ENCODE measurements around the gene DMD. TPM values are rescaled to one million over a fixed set of nuclear protein-coding genes. Genes with fewer than 3 reads are reported as not detected.

DMD gene
- total RNA-seq, 1 experiment from 2014 or later = 2.2 TPM

DNA sequence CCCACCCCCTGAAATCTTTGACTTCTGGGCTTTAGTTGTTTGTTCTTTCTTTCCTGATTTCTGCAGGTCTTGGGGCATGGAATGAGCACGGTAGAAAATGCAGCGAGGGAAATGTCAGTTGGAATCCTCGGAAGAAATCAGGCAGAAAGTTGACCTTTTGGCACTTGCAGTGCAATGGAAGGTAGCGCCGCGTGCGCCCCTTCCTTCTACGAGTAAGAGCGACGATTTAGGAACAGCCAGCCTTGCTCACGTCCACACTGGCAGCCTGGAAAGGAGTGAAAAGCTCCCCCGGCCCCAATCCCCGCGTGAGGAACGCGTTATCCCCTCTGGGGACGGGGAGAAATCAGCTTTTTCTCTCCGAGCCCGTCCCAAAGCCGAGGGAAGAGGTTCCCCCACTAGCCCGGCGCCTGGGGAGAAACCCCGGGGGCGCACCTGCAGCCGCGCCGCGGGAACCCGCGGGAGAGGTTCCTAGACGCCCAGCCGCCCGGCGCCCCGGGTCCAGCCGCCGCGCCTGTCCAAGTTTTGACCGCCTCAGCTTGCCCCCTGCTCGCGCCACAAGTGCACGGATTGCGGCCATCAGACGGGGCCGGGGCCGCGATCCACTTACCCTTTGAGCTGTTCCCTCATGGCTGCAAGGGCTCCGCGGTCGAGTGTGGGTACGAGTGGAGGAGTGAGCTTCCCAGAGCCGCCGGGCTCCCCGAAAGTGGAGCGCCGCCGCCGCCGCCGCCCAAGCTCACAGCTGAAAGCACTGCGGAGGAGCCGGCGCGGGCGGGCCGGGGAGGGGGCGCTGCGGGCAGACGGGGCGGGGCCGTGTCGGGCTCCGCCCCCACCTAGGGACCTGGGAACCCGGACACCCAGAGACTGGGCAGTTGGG is 1944.9 kb downstream of the DMD start:
- in situ Hi-C loops (cut with HindIII; ENCODE audit: low pct_unique_long_range_greater_than_20kb, low sequenced_read_pairs) = no loop called here
- Histone ChIP-seq H3K36me3 (ENCODE audit: control insufficient read depth, insufficient read depth, low read length) (no peaks in the 10 kb centered on the region), H3K27me3 (ENCODE audit: control insufficient read depth, insufficient read depth, low read length) (no peaks in the 10 kb centered on the region), H3K9me3 (ENCODE audit: control insufficient read depth, insufficient read depth, low read depth, low read length) (no peaks in the 10 kb centered on the region), H3K27ac (ENCODE audit: low read length) (no peak overlapping the region), H3K4me3 (ENCODE audit: low read depth in 2 of 2, low read length in 2 of 2) (peak overlapping the region; percentile 39 to 58), H3K4me1 (ENCODE audit: control insufficient read depth, insufficient read depth, low read length) (no peaks in the 10 kb centered on the region)
- TF ChIP-seq SIN3A (IDR thresholded peaks at IDR 0.05; ENCODE audit: borderline replicate concordance, insufficient read depth, low read depth, low read length) (no peak), POLR2AphosphoS5 (IDR thresholded peaks at IDR 0.05; ENCODE audit: low read depth, low read length) (no peak)
- no TSS peak for BruUV-seq (replicated peaks)
- DNase-seq (ENCODE audit: low read depth, low spot score) = no peak
- ATAC-seq = peak; percentile 77; the same call in 1 of the 2 replicates
- ChIA-PET POLR2A (interaction anchor here (0.7 kb wide), 1 partner anchor 1007 kb away, joined by 3 read pairs; no protein-coding TSS in a partner anchor), CTCF (no interaction called here)
- intact Hi-C loops (cut with micrococcal nuclease; ENCODE audit: unreplicated experiment) = no loop called here

DNA sequence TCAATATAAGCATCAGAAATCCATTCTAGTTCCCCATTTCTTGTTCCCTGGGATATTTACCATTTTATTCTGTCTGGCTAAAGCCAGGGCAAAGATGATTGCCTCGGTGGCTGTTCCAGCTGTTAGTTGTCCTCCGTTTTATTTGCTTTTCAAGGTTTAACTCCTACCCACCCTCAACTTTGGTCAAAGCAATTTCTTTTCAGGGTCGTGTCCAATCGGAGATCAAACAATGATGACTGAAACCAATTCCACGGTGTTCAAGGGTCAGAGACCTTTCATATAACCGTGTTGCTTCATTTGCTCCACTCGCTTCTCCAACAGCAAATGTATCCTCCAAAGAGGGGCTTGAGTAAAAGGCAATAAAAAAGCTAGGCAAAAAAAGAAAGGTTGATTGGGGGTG is 1946.0 kb downstream of the DMD start:
- DNase-seq (ENCODE audit: low read depth, low spot score) (no peak), ATAC-seq (no peak)
- no TSS peak for BruUV-seq (replicated peaks)
- ChIA-PET CTCF (no interaction called here), POLR2A (interaction anchor here (0.7 kb wide), 1 partner anchor 1008 kb away, joined by 3 read pairs; no protein-coding TSS in a partner anchor)
- H3K27ac ChIP-seq (ENCODE audit: low read length) = no peak overlapping the region
- no peaks in the 10 kb centered on the region for H3K36me3 ChIP-seq (ENCODE audit: control insufficient read depth, insufficient read depth, low read length)
- intact Hi-C loops (cut with micrococcal nuclease; ENCODE audit: unreplicated experiment) = no loop called here
- in situ Hi-C loops (cut with HindIII; ENCODE audit: low pct_unique_long_range_greater_than_20kb, low sequenced_read_pairs) = no loop called here
- H3K27me3 ChIP-seq (ENCODE audit: control insufficient read depth, insufficient read depth, low read length) = no peaks in the 10 kb centered on the region
- TF ChIP-seq TCF7L2 (IDR thresholded peaks at IDR 0.05; ENCODE audit: low read depth, low read length) (no peak), POLR2AphosphoS5 (IDR thresholded peaks at IDR 0.05; ENCODE audit: low read depth, low read length) (no peak), SIN3A (IDR thresholded peaks at IDR 0.05; ENCODE audit: borderline replicate concordance, insufficient read depth, low read depth, low read length) (no peak)
- TF ChIP-seq, protein P1, sequence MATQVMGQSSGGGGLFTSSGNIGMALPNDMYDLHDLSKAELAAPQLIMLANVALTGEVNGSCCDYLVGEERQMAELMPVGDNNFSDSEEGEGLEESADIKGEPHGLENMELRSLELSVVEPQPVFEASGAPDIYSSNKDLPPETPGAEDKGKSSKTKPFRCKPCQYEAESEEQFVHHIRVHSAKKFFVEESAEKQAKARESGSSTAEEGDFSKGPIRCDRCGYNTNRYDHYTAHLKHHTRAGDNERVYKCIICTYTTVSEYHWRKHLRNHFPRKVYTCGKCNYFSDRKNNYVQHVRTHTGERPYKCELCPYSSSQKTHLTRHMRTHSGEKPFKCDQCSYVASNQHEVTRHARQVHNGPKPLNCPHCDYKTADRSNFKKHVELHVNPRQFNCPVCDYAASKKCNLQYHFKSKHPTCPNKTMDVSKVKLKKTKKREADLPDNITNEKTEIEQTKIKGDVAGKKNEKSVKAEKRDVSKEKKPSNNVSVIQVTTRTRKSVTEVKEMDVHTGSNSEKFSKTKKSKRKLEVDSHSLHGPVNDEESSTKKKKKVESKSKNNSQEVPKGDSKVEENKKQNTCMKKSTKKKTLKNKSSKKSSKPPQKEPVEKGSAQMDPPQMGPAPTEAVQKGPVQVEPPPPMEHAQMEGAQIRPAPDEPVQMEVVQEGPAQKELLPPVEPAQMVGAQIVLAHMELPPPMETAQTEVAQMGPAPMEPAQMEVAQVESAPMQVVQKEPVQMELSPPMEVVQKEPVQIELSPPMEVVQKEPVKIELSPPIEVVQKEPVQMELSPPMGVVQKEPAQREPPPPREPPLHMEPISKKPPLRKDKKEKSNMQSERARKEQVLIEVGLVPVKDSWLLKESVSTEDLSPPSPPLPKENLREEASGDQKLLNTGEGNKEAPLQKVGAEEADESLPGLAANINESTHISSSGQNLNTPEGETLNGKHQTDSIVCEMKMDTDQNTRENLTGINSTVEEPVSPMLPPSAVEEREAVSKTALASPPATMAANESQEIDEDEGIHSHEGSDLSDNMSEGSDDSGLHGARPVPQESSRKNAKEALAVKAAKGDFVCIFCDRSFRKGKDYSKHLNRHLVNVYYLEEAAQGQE (IDR thresholded peaks at IDR 0.05; ENCODE audit: insufficient read depth in 1 of 2, low read depth in 2 of 2, low read length in 1 of 2) = no peak
- TF ChIP-seq, protein P2, sequence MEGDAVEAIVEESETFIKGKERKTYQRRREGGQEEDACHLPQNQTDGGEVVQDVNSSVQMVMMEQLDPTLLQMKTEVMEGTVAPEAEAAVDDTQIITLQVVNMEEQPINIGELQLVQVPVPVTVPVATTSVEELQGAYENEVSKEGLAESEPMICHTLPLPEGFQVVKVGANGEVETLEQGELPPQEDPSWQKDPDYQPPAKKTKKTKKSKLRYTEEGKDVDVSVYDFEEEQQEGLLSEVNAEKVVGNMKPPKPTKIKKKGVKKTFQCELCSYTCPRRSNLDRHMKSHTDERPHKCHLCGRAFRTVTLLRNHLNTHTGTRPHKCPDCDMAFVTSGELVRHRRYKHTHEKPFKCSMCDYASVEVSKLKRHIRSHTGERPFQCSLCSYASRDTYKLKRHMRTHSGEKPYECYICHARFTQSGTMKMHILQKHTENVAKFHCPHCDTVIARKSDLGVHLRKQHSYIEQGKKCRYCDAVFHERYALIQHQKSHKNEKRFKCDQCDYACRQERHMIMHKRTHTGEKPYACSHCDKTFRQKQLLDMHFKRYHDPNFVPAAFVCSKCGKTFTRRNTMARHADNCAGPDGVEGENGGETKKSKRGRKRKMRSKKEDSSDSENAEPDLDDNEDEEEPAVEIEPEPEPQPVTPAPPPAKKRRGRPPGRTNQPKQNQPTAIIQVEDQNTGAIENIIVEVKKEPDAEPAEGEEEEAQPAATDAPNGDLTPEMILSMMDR (IDR thresholded peaks at IDR 0.05) = no peak
- no peaks in the 10 kb centered on the region for H3K9me3 ChIP-seq (ENCODE audit: control insufficient read depth, insufficient read depth, low read depth, low read length)
- H3K4me3 ChIP-seq (ENCODE audit: low read depth in 2 of 2, low read length in 2 of 2) = peak overlapping the region in 1 of 2 experiments; percentile 30; a peak in 2 of 4 replicates
- H3K4me1 ChIP-seq (ENCODE audit: control insufficient read depth, insufficient read depth, low read length) = no peaks in the 10 kb centered on the region

DNA sequence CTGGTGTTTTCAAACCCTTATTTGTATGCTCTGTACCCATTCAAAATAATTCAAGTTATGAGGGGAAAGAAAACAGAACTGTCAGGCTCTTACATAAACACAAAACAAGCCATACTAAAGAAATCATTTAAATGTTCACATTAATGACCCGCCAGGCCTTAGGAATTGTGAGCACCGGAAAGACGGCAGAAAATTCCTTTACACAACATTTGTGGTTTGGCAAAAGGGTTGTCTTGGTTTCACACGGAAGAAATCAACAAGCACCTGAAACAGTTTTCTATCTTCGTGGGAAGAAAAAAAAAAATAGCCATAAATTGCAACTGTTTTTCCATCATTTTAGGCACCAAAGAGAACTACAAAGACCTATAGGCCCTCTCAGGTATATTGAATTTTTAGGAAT is 1951.0 kb downstream of the DMD start:
- ATAC-seq (no peak), DNase-seq (ENCODE audit: low read depth, low spot score) (no peak)
- Histone ChIP-seq H3K4me1 (ENCODE audit: control insufficient read depth, insufficient read depth, low read length) (no peaks in the 10 kb centered on the region), H3K27ac (ENCODE audit: low read length) (no peak overlapping the region), H3K9me3 (ENCODE audit: control insufficient read depth, insufficient read depth, low read depth, low read length) (no peaks in the 10 kb centered on the region), H3K4me3 (ENCODE audit: low read depth in 2 of 2, low read length in 2 of 2) (no peak overlapping the region), H3K36me3 (ENCODE audit: control insufficient read depth, insufficient read depth, low read length) (no peaks in the 10 kb centered on the region), H3K27me3 (ENCODE audit: control insufficient read depth, insufficient read depth, low read length) (no peaks in the 10 kb centered on the region)
- TF ChIP-seq SIN3A (IDR thresholded peaks at IDR 0.05; ENCODE audit: borderline replicate concordance, insufficient read depth, low read depth, low read length) (no peak), TCF7L2 (IDR thresholded peaks at IDR 0.05; ENCODE audit: low read depth, low read length) (no peak), POLR2AphosphoS5 (IDR thresholded peaks at IDR 0.05; ENCODE audit: low read depth, low read length) (no peak)
- TF ChIP-seq, protein P2 (IDR thresholded peaks at IDR 0.05) = no peak
- TF ChIP-seq, protein P1 (IDR thresholded peaks at IDR 0.05; ENCODE audit: insufficient read depth in 1 of 2, low read depth in 2 of 2, low read length in 1 of 2) = no peak
- no TSS peak for BruUV-seq (replicated peaks)
- intact Hi-C loops (cut with micrococcal nuclease; ENCODE audit: unreplicated experiment) (no loop called here), in situ Hi-C loops (cut with HindIII; ENCODE audit: low pct_unique_long_range_greater_than_20kb, low sequenced_read_pairs) (no loop called here)
- ChIA-PET POLR2A (no interaction called here), CTCF (no interaction called here)

Measured in Panc1 (cell line).